A673 (cell line): ENCODE results near the gene MAST3. TPM values are rescaled to one million over a fixed set of nuclear protein-coding genes. Genes with fewer than 3 reads are reported as not detected.

Experiments
- BruUV-seq: library from RNA; stranded (reverse); fragments of 400-500 nt; replicated peaks from 2 replicates; lab custom pipeline; 2021; lab: Mats Ljungman, UMichigan
- CTCF ChIA-PET: fragments of 300-600 bp; sonication (Branson Sonifier 250); formaldehyde crosslinking; loops from one replicate; lab custom pipeline; 2022; ENCODE audit warnings: antibody characterized with exemption; lab: Charles Lee
- POLR2A ChIA-PET: fragments of 300-600 bp; sonication (Branson Sonifier 250); formaldehyde crosslinking; loops from one replicate; lab custom pipeline; 2022; ENCODE audit warnings: antibody characterized with exemption; ENCODE audit not compliant: low non-redundant PET; lab: Charles Lee
- DNase-seq: peaks from one replicate; pipeline ENCODE4 v3.0.0-alpha.2; 2015; ENCODE audit warnings: low spot score
- H3K27ac ChIP-seq: fragments of 200-600 bp; sonication (generic); 2 replicates; pipeline ENCODE4 v1.5.1; 2016; ENCODE audit warnings: mixed run types, low read depth, mild to moderate bottlenecking, mixed read lengths, antibody characterized with exemption, low read length; ENCODE audit not compliant: poor library complexity, severe bottlenecking
- H3K27me3 ChIP-seq: fragments of 200-600 bp; sonication (generic); replicated peaks from 2 replicates; pipeline ENCODE4 v1.6.1; 2017; ENCODE audit warnings: mixed run types, low read depth, mild to moderate bottlenecking, mixed read lengths, antibody characterized with exemption, low read length; ENCODE audit not compliant: insufficient read depth, poor library complexity
- H3K36me3 ChIP-seq: fragments of 200-600 bp; sonication (generic); 2 replicates; pipeline ENCODE4 v1.6.1; 2016; ENCODE audit warnings: mixed run types, mild to moderate bottlenecking, mixed read lengths, antibody characterized with exemption, low read length; ENCODE audit not compliant: insufficient read depth, poor library complexity, severe bottlenecking
- H3K4me1 ChIP-seq: fragments of 200-600 bp; sonication (generic); 2 replicates; pipeline ENCODE4 v1.6.1; 2017; ENCODE audit warnings: mixed run types, mild to moderate bottlenecking, mixed read lengths, antibody characterized with exemption, low read length; ENCODE audit not compliant: insufficient read depth, poor library complexity, severe bottlenecking
- H3K4me3 ChIP-seq: fragments of 200-600 bp; sonication (generic); 2 replicates; pipeline ENCODE4 v1.5.1; 2016; ENCODE audit warnings: low read depth, mixed run types, mild to moderate bottlenecking, mixed read lengths, low read length; ENCODE audit not compliant: poor library complexity, severe bottlenecking
- H3K9me3 ChIP-seq: fragments of 200-600 bp; sonication (generic); 2 replicates; pipeline ENCODE4 v1.6.1; 2016; ENCODE audit warnings: mixed run types, low read depth, mild to moderate bottlenecking, mixed read lengths, antibody characterized with exemption, low read length; ENCODE audit not compliant: poor library complexity, severe bottlenecking
- EZH2 ChIP-seq: fragments of 200-600 bp; sonication (generic); IDR thresholded peaks from 2 replicates; pipeline ENCODE4 v1.6.1; 2017; ENCODE audit warnings: borderline replicate concordance, low read depth, mild to moderate bottlenecking, mixed read lengths, antibody characterized with exemption, low read length; ENCODE audit not compliant: poor library complexity, severe bottlenecking
- intact Hi-C: fragments of 100-400 bp; cut with micrococcal nuclease; formaldehyde crosslinking; loops from one replicate; pipeline ENCODE4 v1.10.0; 2022; ENCODE audit not compliant: unreplicated experiment
- total RNA-seq: library from RNA; stranded (reverse); gene quantifications from 2 replicates; pipeline ENCODE4 v1.2.3, GENCODE V29; 2021
- TF ChIP-seq, protein P1 (sequence below): fragments of 300-800, 200-600 bp; sonication (generic); conservative IDR thresholded peaks from 2 replicates; pipeline ENCODE4 v1.5.1; 2017; ENCODE audit warnings: low read depth, mild to moderate bottlenecking, antibody characterized with exemption, low read length, moderate library complexity, mixed read lengths

The MAST3 gene
- total RNA-seq, 1 experiment from 2014 or later, result 5.1 TPM

DNA sequence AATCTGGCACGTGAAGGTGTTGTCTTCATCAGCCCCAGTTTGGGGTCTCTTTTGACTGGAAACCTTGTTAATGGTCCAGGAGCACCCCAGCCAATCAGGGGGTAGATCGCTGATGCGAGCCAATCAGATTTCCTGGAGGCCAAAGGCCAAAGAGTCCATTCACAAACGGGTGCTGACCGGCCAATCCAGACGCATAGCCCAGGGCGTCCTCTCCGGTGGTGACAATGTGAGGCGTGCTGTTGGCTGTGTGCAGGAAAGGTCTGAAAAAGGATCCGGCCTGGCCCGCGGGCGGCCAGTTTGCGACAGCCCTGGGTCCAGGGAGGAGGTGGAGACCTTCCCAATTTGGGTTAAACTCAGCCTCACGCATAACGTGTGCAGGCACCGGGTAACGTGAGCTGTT lies 3.1 kb downstream of the MAST3 start:
- TF ChIP-seq, protein P1, sequence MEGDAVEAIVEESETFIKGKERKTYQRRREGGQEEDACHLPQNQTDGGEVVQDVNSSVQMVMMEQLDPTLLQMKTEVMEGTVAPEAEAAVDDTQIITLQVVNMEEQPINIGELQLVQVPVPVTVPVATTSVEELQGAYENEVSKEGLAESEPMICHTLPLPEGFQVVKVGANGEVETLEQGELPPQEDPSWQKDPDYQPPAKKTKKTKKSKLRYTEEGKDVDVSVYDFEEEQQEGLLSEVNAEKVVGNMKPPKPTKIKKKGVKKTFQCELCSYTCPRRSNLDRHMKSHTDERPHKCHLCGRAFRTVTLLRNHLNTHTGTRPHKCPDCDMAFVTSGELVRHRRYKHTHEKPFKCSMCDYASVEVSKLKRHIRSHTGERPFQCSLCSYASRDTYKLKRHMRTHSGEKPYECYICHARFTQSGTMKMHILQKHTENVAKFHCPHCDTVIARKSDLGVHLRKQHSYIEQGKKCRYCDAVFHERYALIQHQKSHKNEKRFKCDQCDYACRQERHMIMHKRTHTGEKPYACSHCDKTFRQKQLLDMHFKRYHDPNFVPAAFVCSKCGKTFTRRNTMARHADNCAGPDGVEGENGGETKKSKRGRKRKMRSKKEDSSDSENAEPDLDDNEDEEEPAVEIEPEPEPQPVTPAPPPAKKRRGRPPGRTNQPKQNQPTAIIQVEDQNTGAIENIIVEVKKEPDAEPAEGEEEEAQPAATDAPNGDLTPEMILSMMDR, result no peak
- TF ChIP-seq EZH2, result no peak
- no peak overlapping the region for H3K4me3 ChIP-seq
- POLR2A ChIA-PET, result no interaction called here

GRCh38 chr19:18101268-18101667 lies 3.7 kb downstream of the MAST3 start:
- H3K4me3 ChIP-seq, result no peak overlapping the region
- intact Hi-C loops, result no loop called here
- no peaks in the 10 kb centered on the region for H3K9me3 ChIP-seq
- DNase-seq, result no peak
- peaks cover 6% of the 10 kb centered on the region for H3K27me3 ChIP-seq
- H3K27ac ChIP-seq, result no peak overlapping the region
- ChIA-PET CTCF (interaction anchor here (0.7 kb wide), 1 partner anchor 360 kb away, joined by 5 read pairs; no protein-coding TSS in a partner anchor), POLR2A (no interaction called here)
- peaks cover 20% of the 10 kb centered on the region for H3K4me1 ChIP-seq
- H3K36me3 ChIP-seq, result no peaks in the 10 kb centered on the region
- no TSS peak for BruUV-seq
- TF ChIP-seq, protein P1, result no peak
- TF ChIP-seq EZH2, result no peak

More for the DNA sequence above, 3.1 kb downstream of the MAST3 start:
- H3K4me1 ChIP-seq, result peaks cover 20% of the 10 kb centered on the region
- no peak overlapping the region for H3K27ac ChIP-seq
- no peaks in the 10 kb centered on the region for H3K9me3 ChIP-seq
- DNase-seq, result no peak
- BruUV-seq, result no TSS peak
- CTCF ChIA-PET, result no interaction called here
- H3K27me3 ChIP-seq, result peaks cover 6% of the 10 kb centered on the region
- intact Hi-C loops, result no loop called here
- H3K36me3 ChIP-seq, result no peaks in the 10 kb centered on the region

GRCh38 chr19:18102916-18103542 lies 5.5 kb downstream of the MAST3 start:
- CTCF ChIA-PET, result interaction anchor here (0.9 kb wide), 1 partner anchor 10 kb away, joined by 4 read pairs; no protein-coding TSS in a partner anchor
- DNase-seq, result peak; percentile 37
- no peak overlapping the region for H3K4me3 ChIP-seq
- peaks cover 18% of the 10 kb centered on the region for H3K4me1 ChIP-seq
- intact Hi-C loops, result no loop called here
- POLR2A ChIA-PET, result no interaction called here
- H3K36me3 ChIP-seq, result no peaks in the 10 kb centered on the region
- H3K9me3 ChIP-seq, result no peaks in the 10 kb centered on the region
- TF ChIP-seq, protein P1, result no peak
- no peak for TF ChIP-seq EZH2
- H3K27me3 ChIP-seq, result peaks cover 6% of the 10 kb centered on the region
- no peak overlapping the region for H3K27ac ChIP-seq
- BruUV-seq, result no TSS peak
